Neural cell (in vitro differentiated cells): ENCODE results near the gene KIFC3.

Source experiments
- EZH2 ChIP-seq: fragments of 200-600, 300-800 bp; shearing (Covaris generic), sonication (generic); IDR thresholded peaks from 2 replicates; pipeline ENCODE4 v1.6.1; 2014; ENCODE audit warnings: antibody characterized with exemption, low read length, borderline replicate concordance, mild to moderate bottlenecking; ENCODE audit not compliant: insufficient read depth, poor library complexity, severe bottlenecking
- MXI1 ChIP-seq: fragments of 450-650 bp; conservative IDR thresholded peaks from 2 replicates; pipeline ENCODE4 v1.6.1; 2014; ENCODE audit warnings: antibody characterized with exemption, mild to moderate bottlenecking; ENCODE audit not compliant: poor library complexity, severe bottlenecking
- RAD21 ChIP-seq: fragments of 450-650 bp; conservative IDR thresholded peaks from 2 replicates; pipeline ENCODE4 v1.6.1; 2014; ENCODE audit warnings: antibody characterized with exemption, mild to moderate bottlenecking, moderate library complexity
- TF ChIP-seq, protein P1 (sequence below): fragments of 450-650 bp; IDR thresholded peaks from 2 replicates; pipeline ENCODE4 v1.5.1; 2014; ENCODE audit warnings: antibody characterized with exemption, mild to moderate bottlenecking, moderate library complexity; ENCODE audit not compliant: poor library complexity, severe bottlenecking
- TF ChIP-seq, protein P2 (sequence below): IDR thresholded peaks from 2 replicates; pipeline ENCODE4 v1.6.1; 2012; ENCODE audit warnings: borderline replicate concordance

DNA sequence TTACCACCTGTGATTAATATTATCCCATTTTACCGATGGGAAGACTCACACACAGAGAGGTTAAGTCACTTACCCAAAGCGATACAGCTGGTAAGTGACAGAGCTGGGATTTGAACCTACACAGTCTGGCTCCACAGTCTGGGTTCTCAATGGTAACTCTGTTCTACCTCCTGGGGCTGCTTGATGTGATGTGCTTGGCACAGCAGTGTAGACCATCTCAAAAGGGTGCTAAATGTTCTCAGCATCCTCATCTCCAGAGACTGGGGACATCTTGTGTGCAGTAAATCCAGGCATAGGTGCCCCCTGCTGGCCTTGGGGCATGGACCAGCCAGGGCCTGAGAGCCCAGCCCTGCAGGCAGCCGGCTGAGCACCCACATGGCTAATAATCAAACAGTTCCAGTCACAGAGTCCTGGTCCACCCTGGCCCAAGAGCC lies 82.1 kb downstream of the KIFC3 start:
- TF ChIP-seq, protein P1, sequence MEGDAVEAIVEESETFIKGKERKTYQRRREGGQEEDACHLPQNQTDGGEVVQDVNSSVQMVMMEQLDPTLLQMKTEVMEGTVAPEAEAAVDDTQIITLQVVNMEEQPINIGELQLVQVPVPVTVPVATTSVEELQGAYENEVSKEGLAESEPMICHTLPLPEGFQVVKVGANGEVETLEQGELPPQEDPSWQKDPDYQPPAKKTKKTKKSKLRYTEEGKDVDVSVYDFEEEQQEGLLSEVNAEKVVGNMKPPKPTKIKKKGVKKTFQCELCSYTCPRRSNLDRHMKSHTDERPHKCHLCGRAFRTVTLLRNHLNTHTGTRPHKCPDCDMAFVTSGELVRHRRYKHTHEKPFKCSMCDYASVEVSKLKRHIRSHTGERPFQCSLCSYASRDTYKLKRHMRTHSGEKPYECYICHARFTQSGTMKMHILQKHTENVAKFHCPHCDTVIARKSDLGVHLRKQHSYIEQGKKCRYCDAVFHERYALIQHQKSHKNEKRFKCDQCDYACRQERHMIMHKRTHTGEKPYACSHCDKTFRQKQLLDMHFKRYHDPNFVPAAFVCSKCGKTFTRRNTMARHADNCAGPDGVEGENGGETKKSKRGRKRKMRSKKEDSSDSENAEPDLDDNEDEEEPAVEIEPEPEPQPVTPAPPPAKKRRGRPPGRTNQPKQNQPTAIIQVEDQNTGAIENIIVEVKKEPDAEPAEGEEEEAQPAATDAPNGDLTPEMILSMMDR: peak; percentile 20
- TF ChIP-seq, protein P2, sequence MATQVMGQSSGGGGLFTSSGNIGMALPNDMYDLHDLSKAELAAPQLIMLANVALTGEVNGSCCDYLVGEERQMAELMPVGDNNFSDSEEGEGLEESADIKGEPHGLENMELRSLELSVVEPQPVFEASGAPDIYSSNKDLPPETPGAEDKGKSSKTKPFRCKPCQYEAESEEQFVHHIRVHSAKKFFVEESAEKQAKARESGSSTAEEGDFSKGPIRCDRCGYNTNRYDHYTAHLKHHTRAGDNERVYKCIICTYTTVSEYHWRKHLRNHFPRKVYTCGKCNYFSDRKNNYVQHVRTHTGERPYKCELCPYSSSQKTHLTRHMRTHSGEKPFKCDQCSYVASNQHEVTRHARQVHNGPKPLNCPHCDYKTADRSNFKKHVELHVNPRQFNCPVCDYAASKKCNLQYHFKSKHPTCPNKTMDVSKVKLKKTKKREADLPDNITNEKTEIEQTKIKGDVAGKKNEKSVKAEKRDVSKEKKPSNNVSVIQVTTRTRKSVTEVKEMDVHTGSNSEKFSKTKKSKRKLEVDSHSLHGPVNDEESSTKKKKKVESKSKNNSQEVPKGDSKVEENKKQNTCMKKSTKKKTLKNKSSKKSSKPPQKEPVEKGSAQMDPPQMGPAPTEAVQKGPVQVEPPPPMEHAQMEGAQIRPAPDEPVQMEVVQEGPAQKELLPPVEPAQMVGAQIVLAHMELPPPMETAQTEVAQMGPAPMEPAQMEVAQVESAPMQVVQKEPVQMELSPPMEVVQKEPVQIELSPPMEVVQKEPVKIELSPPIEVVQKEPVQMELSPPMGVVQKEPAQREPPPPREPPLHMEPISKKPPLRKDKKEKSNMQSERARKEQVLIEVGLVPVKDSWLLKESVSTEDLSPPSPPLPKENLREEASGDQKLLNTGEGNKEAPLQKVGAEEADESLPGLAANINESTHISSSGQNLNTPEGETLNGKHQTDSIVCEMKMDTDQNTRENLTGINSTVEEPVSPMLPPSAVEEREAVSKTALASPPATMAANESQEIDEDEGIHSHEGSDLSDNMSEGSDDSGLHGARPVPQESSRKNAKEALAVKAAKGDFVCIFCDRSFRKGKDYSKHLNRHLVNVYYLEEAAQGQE: no peak
- TF ChIP-seq RAD21 (no peak), EZH2 (no peak), MXI1 (no peak)
